HG02610 (cell line): ENCODE measurements around the gene GBE1.

Experiments used
- ATAC-seq: cut with Tn5 transposase; IDR thresholded peaks from one replicate; pipeline ENCODE4 v1.9.1; 2021; ENCODE audit warnings: mild to moderate bottlenecking, moderate library complexity; ENCODE audit not compliant: unreplicated experiment

The GBE1 gene

GRCh38 chr3:81632659-81633058 is 128.8 kb downstream of the GBE1 start:
- ATAC-seq, result no peak

- no peak for ATAC-seq
Observed at GRCh38 chr3:81624756-81625155, 136.7 kb downstream of the GBE1 start.

GRCh38 chr3:81622395-81622794 is 139.1 kb downstream of the GBE1 start:
- no peak for ATAC-seq

GRCh38 chr3:81621277-81621676 is 140.2 kb downstream of the GBE1 start:
- no peak for ATAC-seq

GRCh38 chr3:81620849-81621248 is 140.6 kb downstream of the GBE1 start:
- no peak for ATAC-seq

DNA sequence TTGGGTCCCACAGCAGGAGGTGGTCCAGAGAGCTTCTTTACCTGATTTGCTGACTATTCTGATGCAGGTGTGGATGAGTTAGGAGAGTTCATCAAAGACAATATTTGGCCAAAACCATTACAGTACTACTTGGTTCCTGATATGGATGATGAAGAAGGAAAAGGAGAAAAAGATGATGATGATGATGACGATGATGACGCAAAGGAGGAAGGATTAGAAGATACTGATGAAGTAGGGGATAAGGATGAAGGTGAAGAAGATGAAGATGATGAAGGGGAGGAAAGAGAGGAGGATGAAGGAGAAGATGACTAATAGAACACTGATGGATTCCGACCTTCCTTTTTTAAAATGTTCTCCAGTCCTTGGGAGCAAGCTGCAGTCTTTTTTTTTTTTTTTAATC is 148.7 kb downstream of the GBE1 start:
- no peak for ATAC-seq

DNA sequence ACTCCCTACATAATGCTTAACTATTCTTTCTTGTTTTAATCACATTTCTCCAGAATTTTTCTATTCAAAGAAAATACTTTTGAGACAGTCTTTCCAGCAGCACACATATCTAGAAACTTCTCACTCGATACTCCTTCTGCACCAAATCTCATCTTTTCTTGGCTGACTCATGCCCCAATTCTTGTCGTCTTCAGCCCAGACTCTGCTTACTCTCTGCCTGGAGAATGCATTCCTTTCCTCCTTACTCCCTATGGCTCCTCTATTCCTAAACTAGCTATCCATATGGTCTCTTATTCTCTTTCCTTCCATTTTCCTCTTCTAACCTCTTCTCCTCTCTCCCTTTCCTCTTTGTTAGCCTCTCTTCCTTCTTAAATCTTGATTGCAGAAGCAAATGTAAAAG is 158.7 kb downstream of the GBE1 start:
- ATAC-seq, result no peak

GRCh38 chr3:81601707-81602305 is 159.6 kb downstream of the GBE1 start:
- ATAC-seq, result peak; percentile 78

DNA sequence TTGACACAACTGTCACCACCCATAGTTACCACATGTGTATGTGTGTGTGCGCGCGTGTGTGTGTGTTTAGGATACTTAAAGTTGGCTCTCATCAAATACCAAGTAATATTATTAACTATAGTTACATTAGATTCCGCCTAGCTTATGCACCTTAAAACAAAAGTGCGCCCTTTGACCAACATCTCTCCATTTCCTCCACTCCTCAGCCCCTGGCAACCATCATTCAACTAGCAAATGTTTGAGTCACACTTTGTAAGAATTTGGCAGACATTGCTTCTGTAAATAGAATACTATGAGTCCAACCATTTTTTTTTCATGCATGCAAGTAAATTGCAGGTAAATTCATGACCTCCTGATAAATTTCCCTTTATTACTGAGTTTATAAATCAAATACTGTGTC is 169.3 kb downstream of the GBE1 start:
- no peak for ATAC-seq

DNA sequence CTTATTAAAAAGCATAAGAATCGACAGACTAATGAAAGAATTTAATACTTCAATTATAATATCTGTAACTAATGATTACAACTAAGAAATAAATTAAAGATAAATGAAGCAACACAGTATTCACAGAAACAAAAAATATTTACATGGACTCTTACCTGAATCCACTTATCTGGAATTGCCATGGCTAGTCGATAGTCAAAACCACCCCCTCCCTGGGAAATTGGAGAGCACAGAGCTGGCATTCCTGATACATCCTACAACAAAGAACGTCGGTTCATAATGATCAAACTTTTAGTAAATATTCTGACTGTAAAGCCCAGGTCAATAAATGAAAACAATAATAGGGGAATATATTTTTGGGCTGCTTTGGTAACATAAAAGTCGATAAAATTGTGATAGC is 175.5 kb downstream of the GBE1 start:
- ATAC-seq, result no peak

DNA sequence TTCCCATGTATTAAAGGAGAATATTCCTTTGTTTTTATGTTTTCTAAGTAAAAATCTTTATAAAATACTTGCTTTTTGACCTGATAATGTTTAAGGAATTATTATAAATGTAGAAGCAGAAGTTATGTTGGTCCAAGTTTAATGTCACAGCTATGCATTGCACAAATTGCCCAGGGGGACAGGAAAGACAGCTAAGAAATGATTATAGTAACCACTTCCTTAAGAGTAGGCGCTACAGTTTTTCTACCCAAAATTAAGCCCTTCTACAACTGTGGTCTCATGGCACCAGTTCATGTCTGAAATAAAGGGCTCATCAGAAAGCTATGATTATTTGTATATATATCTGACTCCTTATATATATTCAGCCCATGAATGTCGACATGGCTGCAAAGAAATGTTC is 176.4 kb downstream of the GBE1 start:
- no peak for ATAC-seq

DNA sequence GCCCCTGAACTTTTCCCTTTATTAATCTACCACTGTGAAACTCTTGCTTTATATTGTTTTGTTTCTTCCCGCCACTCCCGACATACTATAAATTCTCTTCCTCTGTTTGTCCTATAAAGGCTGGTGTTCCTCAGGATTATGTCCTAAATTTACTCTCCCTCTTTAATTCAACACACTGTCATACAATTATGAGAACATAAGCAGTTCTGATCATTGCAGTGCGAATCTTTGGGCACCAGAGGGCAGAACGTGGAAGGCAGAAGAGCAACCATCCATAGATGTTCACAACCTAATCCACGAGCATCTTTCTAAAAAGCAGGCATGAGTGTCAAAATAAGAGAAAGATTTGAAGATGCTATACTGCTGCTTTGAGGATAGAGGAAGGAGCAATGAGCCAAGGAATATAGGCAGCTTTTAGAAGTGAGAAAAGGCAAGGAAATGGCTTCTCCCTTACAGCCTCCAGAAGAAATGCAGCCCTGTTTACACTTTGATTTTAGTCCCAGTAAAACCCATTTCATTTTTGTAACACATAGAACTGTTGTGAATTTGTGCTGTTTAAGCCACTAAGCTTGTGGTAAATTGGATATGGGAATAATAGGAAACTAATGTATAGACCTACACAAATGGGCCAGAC is 179.4 kb downstream of the GBE1 start:
- peak; percentile 76 for ATAC-seq

- ATAC-seq, result no peak
Observed at GRCh38 chr3:81580355-81580754, 181.1 kb downstream of the GBE1 start.

GRCh38 chr3:81579744-81580143 is 181.7 kb downstream of the GBE1 start:
- no peak for ATAC-seq

DNA sequence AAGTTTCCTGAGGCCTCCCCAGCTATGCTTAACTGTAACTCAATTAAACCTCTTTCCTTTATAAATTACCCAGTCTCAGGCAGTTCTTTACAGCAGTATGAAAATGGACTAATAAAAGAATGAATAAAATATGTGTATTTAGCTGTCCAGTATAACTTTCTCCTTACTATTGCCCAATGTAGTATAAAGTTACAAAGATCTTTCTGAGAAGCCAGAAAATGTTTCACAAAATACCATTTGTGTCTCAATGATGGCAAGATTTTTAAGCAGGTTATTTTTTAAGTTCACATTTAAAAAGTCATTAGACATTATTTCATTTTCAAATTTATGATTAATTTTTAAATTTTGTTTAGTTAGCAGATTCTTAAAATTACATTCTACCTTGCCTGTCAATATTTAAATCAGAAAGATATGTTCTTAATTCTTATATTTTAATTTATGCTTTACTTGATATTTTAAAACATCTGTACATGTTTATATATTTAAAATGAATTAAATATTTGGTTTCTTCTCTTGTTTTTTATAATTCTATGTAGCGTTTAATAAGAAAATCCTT is 189.2 kb downstream of the GBE1 start:
- ATAC-seq, result no peak

DNA sequence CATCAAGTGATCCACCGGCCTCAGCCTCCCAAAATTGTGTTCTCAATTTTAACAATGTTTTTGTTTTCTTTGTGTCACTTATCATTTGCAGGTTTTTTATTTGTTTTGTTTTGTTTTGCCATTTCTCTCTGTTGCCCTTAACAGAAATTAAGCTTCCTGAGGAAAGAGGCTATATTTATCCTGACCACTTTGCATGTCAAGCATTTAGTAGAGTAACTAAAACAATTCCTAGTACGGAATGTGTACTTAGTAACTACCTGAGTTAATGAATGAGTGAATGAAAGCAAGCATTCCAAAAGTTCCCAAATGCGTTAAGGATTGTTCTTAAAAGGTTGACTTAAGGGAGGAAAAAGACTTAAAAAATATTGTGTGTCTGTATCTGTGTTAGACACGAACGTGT is 193.1 kb downstream of the GBE1 start:
- no peak for ATAC-seq

DNA sequence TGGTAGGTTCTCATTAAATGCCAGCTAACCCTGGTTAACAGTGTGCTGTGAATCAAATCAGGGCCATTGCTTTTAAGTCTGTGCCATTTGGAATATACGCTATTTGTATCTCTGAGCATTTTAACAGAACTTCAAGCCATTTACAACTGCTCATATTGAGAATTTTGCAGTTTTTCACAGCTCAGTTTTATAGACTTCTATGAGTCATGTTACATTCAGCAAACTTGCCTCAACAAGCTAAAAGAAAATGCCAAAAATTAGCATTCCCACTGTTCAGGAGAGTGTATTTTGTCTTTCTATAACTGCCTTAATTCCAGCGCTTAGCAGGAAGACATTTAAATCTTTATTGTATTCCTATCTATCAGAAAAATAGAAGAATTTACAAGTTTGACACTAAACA is 196.4 kb downstream of the GBE1 start:
- ATAC-seq, result no peak

DNA sequence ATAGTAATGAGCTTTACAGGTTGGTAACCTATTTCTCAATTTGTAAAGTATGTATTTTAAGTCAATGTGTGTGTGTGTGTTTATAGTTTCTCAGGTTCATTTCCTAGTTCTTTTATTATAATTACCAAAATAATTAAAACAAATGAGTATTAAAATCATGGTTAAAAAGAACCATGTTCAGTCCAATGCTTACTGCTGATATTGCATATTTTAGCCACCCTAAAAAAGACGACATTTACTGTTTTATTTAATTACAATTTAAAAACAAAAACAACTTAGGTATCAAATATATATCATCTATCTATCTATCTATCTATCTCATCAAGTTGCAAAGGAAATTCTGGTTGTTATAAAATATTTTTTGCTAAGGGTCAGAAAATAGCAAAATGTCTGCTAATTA is 203.3 kb downstream of the GBE1 start:
- no peak for ATAC-seq

GRCh38 chr3:81554801-81555200 is 206.6 kb downstream of the GBE1 start:
- ATAC-seq, result no peak

GRCh38 chr3:81554388-81554787 is 207.1 kb downstream of the GBE1 start:
- peak; percentile 91 for ATAC-seq

- ATAC-seq, result no peak
Observed at GRCh38 chr3:81550415-81550814, 211.0 kb downstream of the GBE1 start.

DNA sequence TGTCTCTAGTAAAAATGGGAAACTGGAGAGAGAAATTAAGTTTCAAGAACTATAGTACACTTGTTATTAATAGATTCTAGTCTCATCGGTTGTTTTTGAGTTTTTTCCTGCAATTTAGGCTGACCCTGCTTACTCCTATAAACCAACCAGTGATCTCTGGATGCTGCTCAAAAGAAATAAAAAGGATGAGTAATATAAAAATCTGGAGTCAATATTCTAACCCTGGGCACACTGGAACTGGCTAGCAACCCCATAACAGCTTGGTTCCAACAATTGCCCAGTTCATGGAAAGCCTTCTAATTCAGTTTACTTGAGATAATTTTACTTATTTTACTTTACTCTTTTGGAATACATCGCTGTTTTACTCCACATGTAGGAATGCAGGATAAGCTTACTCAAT is 211.6 kb downstream of the GBE1 start:
- no peak for ATAC-seq

DNA sequence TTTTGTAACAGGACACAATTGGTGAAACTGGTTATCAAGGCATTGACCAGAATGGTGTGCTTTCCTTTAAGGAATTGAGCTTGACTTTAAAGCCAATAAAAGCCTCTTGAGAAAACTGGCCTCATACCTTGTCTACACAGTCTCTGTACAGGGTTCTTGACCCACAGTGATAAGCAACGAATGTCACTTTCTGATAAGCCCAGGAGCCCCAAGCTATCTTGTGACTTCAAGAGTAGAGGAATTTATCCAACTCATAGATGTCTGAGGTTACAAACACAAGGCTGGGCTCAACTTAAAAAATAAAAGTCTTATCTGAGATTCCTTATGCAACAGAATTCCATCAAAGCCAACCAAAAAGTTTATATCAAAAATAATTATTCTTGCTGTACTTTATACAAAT is 212.1 kb downstream of the GBE1 start:
- no peak for ATAC-seq
